ENCODE data around the gene FMR1.

The FMR1 gene

DNA sequence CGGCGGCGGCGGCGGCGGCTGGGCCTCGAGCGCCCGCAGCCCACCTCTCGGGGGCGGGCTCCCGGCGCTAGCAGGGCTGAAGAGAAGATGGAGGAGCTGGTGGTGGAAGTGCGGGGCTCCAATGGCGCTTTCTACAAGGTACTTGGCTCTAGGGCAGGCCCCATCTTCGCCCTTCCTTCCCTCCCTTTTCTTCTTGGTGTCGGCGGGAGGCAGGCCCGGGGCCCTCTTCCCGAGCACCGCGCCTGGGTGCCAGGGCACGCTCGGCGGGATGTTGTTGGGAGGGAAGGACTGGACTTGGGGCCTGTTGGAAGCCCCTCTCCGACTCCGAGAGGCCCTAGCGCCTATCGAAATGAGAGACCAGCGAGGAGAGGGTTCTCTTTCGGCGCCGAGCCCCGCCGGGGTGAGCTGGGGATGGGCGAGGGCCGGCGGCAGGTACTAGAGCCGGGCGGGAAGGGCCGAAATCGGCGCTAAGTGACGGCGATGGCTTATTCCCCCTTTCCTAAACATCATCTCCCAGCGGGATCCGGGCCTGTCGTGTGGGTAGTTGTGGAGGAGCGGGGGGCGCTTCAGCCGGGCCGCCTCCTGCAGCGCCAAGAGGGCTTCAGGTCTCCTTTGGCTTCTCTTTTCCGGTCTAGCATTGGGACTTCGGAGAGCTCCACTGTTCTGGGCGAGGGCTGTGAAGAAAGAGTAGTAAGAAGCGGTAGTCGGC lies 528 bp downstream of the FMR1 start (continued):
- TF ChIP-seq, protein P1, sequence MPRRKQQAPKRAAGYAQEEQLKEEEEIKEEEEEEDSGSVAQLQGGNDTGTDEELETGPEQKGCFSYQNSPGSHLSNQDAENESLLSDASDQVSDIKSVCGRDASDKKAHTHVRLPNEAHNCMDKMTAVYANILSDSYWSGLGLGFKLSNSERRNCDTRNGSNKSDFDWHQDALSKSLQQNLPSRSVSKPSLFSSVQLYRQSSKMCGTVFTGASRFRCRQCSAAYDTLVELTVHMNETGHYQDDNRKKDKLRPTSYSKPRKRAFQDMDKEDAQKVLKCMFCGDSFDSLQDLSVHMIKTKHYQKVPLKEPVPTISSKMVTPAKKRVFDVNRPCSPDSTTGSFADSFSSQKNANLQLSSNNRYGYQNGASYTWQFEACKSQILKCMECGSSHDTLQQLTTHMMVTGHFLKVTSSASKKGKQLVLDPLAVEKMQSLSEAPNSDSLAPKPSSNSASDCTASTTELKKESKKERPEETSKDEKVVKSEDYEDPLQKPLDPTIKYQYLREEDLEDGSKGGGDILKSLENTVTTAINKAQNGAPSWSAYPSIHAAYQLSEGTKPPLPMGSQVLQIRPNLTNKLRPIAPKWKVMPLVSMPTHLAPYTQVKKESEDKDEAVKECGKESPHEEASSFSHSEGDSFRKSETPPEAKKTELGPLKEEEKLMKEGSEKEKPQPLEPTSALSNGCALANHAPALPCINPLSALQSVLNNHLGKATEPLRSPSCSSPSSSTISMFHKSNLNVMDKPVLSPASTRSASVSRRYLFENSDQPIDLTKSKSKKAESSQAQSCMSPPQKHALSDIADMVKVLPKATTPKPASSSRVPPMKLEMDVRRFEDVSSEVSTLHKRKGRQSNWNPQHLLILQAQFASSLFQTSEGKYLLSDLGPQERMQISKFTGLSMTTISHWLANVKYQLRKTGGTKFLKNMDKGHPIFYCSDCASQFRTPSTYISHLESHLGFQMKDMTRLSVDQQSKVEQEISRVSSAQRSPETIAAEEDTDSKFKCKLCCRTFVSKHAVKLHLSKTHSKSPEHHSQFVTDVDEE (CRISPR knock-in tag; IDR thresholded peaks at IDR 0.05), result no peak
- TF ChIP-seq TCF4 (CRISPR knock-in tag; IDR thresholded peaks at IDR 0.05; ENCODE audit: borderline replicate concordance) (no peak), GLIS3 (CRISPR knock-in tag; IDR thresholded peaks at IDR 0.05) (no peak), PPARA (CRISPR knock-in tag; IDR thresholded peaks at IDR 0.05; ENCODE audit: borderline replicate concordance) (no peak), SNAI2 (CRISPR knock-in tag; IDR thresholded peaks at IDR 0.05) (no peak), BACH2 (CRISPR knock-in tag; IDR thresholded peaks at IDR 0.05; ENCODE audit: borderline replicate concordance) (no peak), ZNF8 (CRISPR knock-in tag; IDR thresholded peaks at IDR 0.05) (no peak)
- TF ChIP-seq, protein P2, sequence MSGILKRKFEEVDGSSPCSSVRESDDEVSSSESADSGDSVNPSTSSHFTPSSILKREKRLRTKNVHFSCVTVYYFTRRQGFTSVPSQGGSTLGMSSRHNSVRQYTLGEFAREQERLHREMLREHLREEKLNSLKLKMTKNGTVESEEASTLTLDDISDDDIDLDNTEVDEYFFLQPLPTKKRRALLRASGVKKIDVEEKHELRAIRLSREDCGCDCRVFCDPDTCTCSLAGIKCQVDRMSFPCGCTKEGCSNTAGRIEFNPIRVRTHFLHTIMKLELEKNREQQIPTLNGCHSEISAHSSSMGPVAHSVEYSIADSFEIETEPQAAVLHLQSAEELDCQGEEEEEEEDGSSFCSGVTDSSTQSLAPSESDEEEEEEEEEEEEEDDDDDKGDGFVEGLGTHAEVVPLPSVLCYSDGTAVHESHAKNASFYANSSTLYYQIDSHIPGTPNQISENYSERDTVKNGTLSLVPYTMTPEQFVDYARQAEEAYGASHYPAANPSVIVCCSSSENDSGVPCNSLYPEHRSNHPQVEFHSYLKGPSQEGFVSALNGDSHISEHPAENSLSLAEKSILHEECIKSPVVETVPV (CRISPR knock-in tag; IDR thresholded peaks at IDR 0.05), result no peak

DNA sequence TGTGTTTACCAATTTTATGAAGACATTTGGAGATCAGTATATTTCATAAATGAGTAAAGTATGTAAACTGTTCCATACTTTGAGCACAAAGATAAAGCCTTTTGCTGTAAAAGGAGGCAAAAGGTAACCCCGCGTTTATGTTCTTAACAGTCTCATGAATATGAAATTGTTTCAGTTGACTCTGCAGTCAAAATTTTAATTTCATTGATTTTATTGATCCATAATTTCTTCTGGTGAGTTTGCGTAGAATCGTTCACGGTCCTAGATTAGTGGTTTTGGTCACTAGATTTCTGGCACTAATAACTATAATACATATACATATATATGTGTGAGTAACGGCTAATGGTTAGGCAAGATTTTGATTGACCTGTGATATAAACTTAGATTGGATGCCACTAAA lies 1.9 kb downstream of the FMR1 start:
- ATAC-seq, result no peak
- TF ChIP-seq ZFP3 (CRISPR knock-in tag; IDR thresholded peaks at IDR 0.05) (no peak), CSDC2 (CRISPR knock-in tag; IDR thresholded peaks at IDR 0.05) (no peak), TOX (CRISPR knock-in tag; IDR thresholded peaks at IDR 0.05; ENCODE audit: borderline replicate concordance) (no peak)

DNA sequence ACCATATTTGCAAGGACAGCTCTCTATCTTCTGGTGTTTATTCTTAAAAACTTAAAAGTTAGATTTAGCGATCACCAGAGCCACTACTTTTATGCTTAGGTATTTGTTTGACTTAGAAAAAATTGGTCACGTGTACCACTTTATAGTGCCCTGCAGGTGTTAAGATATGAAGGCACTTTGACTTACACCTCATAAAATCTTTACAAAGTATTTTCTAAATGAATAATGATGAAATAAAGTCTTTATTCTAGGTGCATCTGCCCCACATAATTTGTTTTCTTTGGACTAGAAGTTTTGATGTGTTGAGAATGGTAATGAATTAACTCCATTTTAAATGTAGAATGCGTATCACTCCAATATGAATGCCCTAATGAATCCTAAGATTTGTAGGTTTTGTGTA lies 2.9 kb downstream of the FMR1 start:
- TF ChIP-seq ARNTL (CRISPR knock-in tag; IDR thresholded peaks at IDR 0.05; ENCODE audit: borderline replicate concordance, low read depth), result no peak
- TF ChIP-seq SNAI2 (CRISPR knock-in tag; IDR thresholded peaks at IDR 0.05), result no peak
- TF ChIP-seq, protein P1 (CRISPR knock-in tag; IDR thresholded peaks at IDR 0.05), result no peak
- TF ChIP-seq BACH2 (CRISPR knock-in tag; IDR thresholded peaks at IDR 0.05; ENCODE audit: borderline replicate concordance), result no peak
- TF ChIP-seq RARB (CRISPR knock-in tag; IDR thresholded peaks at IDR 0.05), result no peak
- no peak for TF ChIP-seq ESRRG (CRISPR knock-in tag; IDR thresholded peaks at IDR 0.05)
- TF ChIP-seq ZFP3 (CRISPR knock-in tag; IDR thresholded peaks at IDR 0.05), result no peak
- TF ChIP-seq ZC3H10 (CRISPR knock-in tag; IDR thresholded peaks at IDR 0.05), result no peak
- no peak for TF ChIP-seq PPARA (CRISPR knock-in tag; IDR thresholded peaks at IDR 0.05; ENCODE audit: borderline replicate concordance)
- TF ChIP-seq, protein P3, sequence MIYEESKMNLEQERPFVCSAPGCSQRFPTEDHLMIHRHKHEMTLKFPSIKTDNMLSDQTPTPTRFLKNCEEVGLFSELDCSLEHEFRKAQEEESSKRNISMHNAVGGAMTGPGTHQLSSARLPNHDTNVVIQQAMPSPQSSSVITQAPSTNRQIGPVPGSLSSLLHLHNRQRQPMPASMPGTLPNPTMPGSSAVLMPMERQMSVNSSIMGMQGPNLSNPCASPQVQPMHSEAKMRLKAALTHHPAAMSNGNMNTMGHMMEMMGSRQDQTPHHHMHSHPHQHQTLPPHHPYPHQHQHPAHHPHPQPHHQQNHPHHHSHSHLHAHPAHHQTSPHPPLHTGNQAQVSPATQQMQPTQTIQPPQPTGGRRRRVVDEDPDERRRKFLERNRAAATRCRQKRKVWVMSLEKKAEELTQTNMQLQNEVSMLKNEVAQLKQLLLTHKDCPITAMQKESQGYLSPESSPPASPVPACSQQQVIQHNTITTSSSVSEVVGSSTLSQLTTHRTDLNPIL (CRISPR knock-in tag; IDR thresholded peaks at IDR 0.05; ENCODE audit: low read depth), result no peak

DNA sequence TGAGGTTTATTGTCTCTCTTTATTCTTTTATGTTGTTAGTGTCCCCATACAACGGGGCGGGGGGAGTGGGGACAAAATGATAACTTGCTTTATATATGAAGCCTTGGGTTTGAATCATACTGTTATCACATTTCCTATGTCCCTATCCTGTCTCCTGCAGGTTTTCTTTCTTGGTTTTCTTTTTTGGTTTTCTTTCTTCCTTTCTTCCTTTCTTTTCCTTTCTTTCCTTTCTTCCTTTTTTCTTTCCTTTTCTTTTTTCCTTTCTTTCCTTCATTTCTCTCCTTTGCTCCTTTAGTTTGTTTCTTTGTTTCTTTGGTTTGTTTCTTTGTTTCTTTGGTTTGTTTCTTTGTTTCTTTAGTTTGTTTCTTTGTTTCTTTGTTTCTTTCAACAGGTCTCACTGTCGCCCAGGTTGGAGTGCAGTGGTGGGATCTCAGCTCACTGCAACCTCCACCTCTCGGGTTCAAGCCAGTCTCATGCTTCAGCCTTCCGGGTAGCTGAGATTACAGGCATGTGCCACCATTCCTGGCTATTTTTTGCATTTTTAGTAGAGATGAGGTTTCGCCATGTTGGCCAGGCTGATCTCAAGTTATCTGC lies 4.8 kb downstream of the FMR1 start:
- ATAC-seq, result no peak
- no peak for TF ChIP-seq BACH2 (CRISPR knock-in tag; IDR thresholded peaks at IDR 0.05; ENCODE audit: borderline replicate concordance)
- no peak for TF ChIP-seq ZFP30 (CRISPR knock-in tag; IDR thresholded peaks at IDR 0.05)
- TF ChIP-seq SNAI2 (CRISPR knock-in tag; IDR thresholded peaks at IDR 0.05), result no peak
- no peak for TF ChIP-seq ZNF70 (CRISPR knock-in tag; IDR thresholded peaks at IDR 0.05)
- TF ChIP-seq, protein P1 (CRISPR knock-in tag; IDR thresholded peaks at IDR 0.05), result no peak
- TF ChIP-seq, protein P2 (CRISPR knock-in tag; IDR thresholded peaks at IDR 0.05), result no peak
- no peak for TF ChIP-seq ZFP3 (CRISPR knock-in tag; IDR thresholded peaks at IDR 0.05)
- no peak for TF ChIP-seq RARB (CRISPR knock-in tag; IDR thresholded peaks at IDR 0.05)
- no peak for TF ChIP-seq TCF4 (CRISPR knock-in tag; IDR thresholded peaks at IDR 0.05; ENCODE audit: borderline replicate concordance)
- TF ChIP-seq, protein P4, sequence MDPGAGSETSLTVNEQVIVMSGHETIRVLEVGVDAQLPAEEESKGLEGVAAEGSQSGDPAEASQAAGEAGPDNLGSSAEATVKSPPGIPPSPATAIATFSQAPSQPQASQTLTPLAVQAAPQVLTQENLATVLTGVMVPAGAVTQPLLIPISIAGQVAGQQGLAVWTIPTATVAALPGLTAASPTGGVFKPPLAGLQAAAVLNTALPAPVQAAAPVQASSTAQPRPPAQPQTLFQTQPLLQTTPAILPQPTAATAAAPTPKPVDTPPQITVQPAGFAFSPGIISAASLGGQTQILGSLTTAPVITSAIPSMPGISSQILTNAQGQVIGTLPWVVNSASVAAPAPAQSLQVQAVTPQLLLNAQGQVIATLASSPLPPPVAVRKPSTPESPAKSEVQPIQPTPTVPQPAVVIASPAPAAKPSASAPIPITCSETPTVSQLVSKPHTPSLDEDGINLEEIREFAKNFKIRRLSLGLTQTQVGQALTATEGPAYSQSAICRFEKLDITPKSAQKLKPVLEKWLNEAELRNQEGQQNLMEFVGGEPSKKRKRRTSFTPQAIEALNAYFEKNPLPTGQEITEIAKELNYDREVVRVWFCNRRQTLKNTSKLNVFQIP (CRISPR knock-in tag; IDR thresholded peaks at IDR 0.05; ENCODE audit: borderline replicate concordance, low read depth), result no peak

More for the DNA sequence above, 2.9 kb downstream of the FMR1 start:
- ATAC-seq, result no peak

Measured in SK-N-SH treated with all-trans-retinoic acid at 6 μM for 48 hours (cell line).